H1 (cell line): ENCODE data around the gene IRAG1. TPM values are rescaled to one million over a fixed set of nuclear protein-coding genes. Genes with fewer than 3 reads are reported as not detected.

ENCODE experiments used
- CTCF ChIA-PET: fragments of 300-600 bp; sonication (Branson Sonifier 250); formaldehyde crosslinking; loops from one replicate; lab custom pipeline; 2021; ENCODE audit not compliant: partially characterized antibody; lab: Charles Lee
- POLR2A ChIA-PET: fragments of 300-600 bp; sonication (Branson Sonifier 250); formaldehyde crosslinking; loops from one replicate; lab custom pipeline; 2021; ENCODE audit warnings: inconsistent platforms; ENCODE audit not compliant: partially characterized antibody; lab: Charles Lee
- DNase-seq, 2 experiments: peaks; one replicate each; pipeline versions ENCODE4 v3.0.0 to v3.0.0-alpha.2; 2010 to 2022; ENCODE audit warnings: low spot score in 2 of 2, low read depth in 1 of 2, mixed read lengths in 1 of 2
- FAIRE-seq: peaks from 2 replicates; lab custom pipeline; 2011; peaks lifted over from hg19 to GRCh38; lab: Jason Lieb, UNC
- H2AFZ ChIP-seq: 2 replicates; pipeline ENCODE4 v1.8.1; 2012; ENCODE audit warnings: low read length, inconsistent platforms
- H2AK5ac ChIP-seq: 2 replicates; pipeline ENCODE4 v1.6.1; 2013; ENCODE audit warnings: low read depth, low read length
- H2BK120ac ChIP-seq: replicated peaks from 2 replicates; pipeline ENCODE3; 2013; ENCODE audit warnings: low read depth, low read length, inconsistent platforms
- H2BK12ac ChIP-seq: 2 replicates; pipeline ENCODE4 v1.6.1; 2013; ENCODE audit warnings: low read depth, low read length
- H2BK15ac ChIP-seq: 2 replicates; pipeline ENCODE4 v1.6.1; 2013; ENCODE audit warnings: low read length
- H2BK20ac ChIP-seq: 2 replicates; pipeline ENCODE4 v1.6.1; 2013; ENCODE audit warnings: low read length
- H2BK5ac ChIP-seq: 2 replicates; pipeline ENCODE4 v1.6.1; 2013; ENCODE audit warnings: low read depth, low read length
- H3K14ac ChIP-seq: 2 replicates; pipeline ENCODE4 v1.6.1; 2013; ENCODE audit warnings: inconsistent platforms; ENCODE audit not compliant: insufficient read length
- H3K18ac ChIP-seq: 2 replicates; pipeline ENCODE4 v1.6.1; 2013; ENCODE audit warnings: low read length; ENCODE audit errors: extremely low read depth
- H3K23ac ChIP-seq: 2 replicates; pipeline ENCODE4 v1.6.1; 2013; ENCODE audit warnings: inconsistent platforms; ENCODE audit not compliant: insufficient read length
- H3K23me2 ChIP-seq: 2 replicates; pipeline ENCODE4 v1.6.1; 2013; ENCODE audit warnings: low read depth, low read length
- H3K27ac ChIP-seq: 2 replicates; pipeline ENCODE4 v1.6.1; 2011; ENCODE audit warnings: low read depth, low read length, inconsistent platforms
- H3K27me3 ChIP-seq, 4 experiments: replicated peaks in 1 of 4; 1 replicate in 1 of 4; 2 replicates in 3 of 4; pipeline versions ENCODE4 v1.6.1 to v1.8.1; 2011 to 2013; ENCODE audit warnings: low read length in 3 of 4, mild to moderate bottlenecking in 3 of 4, inconsistent platforms in 2 of 4, mixed read lengths in 2 of 4, moderate library complexity in 1 of 4; ENCODE audit not compliant: control insufficient read depth in 3 of 4, insufficient read depth in 3 of 4; ENCODE audit errors: extremely low read depth in 1 of 4
- H3K36me3 ChIP-seq, 4 experiments: 2 replicates each; pipeline versions ENCODE4 v1.6.1 to v1.8.1; 2011 to 2013; ENCODE audit warnings: mild to moderate bottlenecking in 4 of 4, low read length in 3 of 4, moderate library complexity in 2 of 4, control low read depth in 1 of 4, inconsistent platforms in 1 of 4; ENCODE audit not compliant: insufficient read depth in 4 of 4, control insufficient read depth in 2 of 4
- H3K4ac ChIP-seq: replicated peaks from 2 replicates; pipeline ENCODE3; 2013; ENCODE audit warnings: low read length, low read depth, mixed read lengths, inconsistent platforms; ENCODE audit not compliant: insufficient read length
- H3K4me1 ChIP-seq, 4 experiments: replicated peaks in 1 of 4; 1 replicate in 1 of 4; 2 replicates in 3 of 4; pipeline versions ENCODE4 v1.6.1 to v1.8.1; 2011 to 2013; ENCODE audit warnings: low read length in 3 of 4, inconsistent platforms in 2 of 4, mixed read lengths in 1 of 4; ENCODE audit not compliant: insufficient read depth in 4 of 4, control insufficient read depth in 3 of 4
- H3K4me2 ChIP-seq, 2 experiments: 2 replicates each; pipeline versions ENCODE4 v1.6.1 to v1.8.1; 2011 to 2013; ENCODE audit warnings: low read depth in 2 of 2, low read length in 2 of 2, control low read depth in 1 of 2, inconsistent platforms in 1 of 2, mild to moderate bottlenecking in 1 of 2; ENCODE audit not compliant: insufficient read depth in 1 of 2
- H3K4me3 ChIP-seq, 4 experiments: fragments of 200-600, 300-600 bp in 1 of 4; sonication (generic), shearing (Covaris generic), sonication (Bioruptor Twin) in 1 of 4; 2 replicates each; pipeline versions ENCODE4 v1.5.1 to v1.8.1; 2011 to 2016; ENCODE audit warnings: low read length in 4 of 4, low read depth in 3 of 4, control low read depth in 2 of 4, inconsistent platforms in 2 of 4, mild to moderate bottlenecking in 2 of 4, mixed read lengths in 1 of 4, moderate library complexity in 1 of 4; ENCODE audit not compliant: insufficient read depth in 2 of 4; ENCODE audit errors: extremely low read depth in 1 of 4
- H3K56ac ChIP-seq: replicated peaks from 2 replicates; pipeline ENCODE3; 2013; ENCODE audit warnings: low read depth, mild to moderate bottlenecking, mixed read lengths, low read length, inconsistent platforms; ENCODE audit not compliant: insufficient read length
- H3K79me1 ChIP-seq: 2 replicates; pipeline ENCODE4 v1.6.1; 2013; ENCODE audit warnings: low read depth, low read length, control low read depth
- H3K79me2 ChIP-seq, 2 experiments: 2 replicates each; pipeline versions ENCODE4 v1.6.1 to v1.8.1; 2012 to 2013; ENCODE audit warnings: low read length in 2 of 2, mild to moderate bottlenecking in 2 of 2, inconsistent platforms in 1 of 2; ENCODE audit not compliant: insufficient read depth in 2 of 2, control insufficient read depth in 1 of 2
- H3K9ac ChIP-seq, 4 experiments: replicated peaks in 1 of 4; 1 replicate in 1 of 4; 2 replicates in 3 of 4; pipeline versions ENCODE4 v1.6.1 to v1.8.1; 2011 to 2013; ENCODE audit warnings: low read depth in 3 of 4, low read length in 3 of 4, control low read depth in 2 of 4, mild to moderate bottlenecking in 2 of 4, moderate library complexity in 2 of 4, inconsistent platforms in 1 of 4; ENCODE audit errors: extremely low read depth in 1 of 4
- H3K9me3 ChIP-seq, 2 experiments: 2 replicates each; pipeline versions ENCODE4 v1.6.1 to v1.8.1; 2012 to 2013; ENCODE audit warnings: mild to moderate bottlenecking in 2 of 2, moderate library complexity in 2 of 2, control low read depth in 1 of 2, inconsistent platforms in 1 of 2, low read depth in 1 of 2, low read length in 1 of 2, mixed read lengths in 1 of 2; ENCODE audit not compliant: insufficient read depth in 2 of 2
- H4K20me1 ChIP-seq, 2 experiments: replicated peaks in 1 of 2; 2 replicates each; pipeline versions ENCODE3 to v1.8.1; 2011 to 2013; ENCODE audit warnings: inconsistent platforms in 2 of 2, low read length in 2 of 2, mild to moderate bottlenecking in 1 of 2; ENCODE audit not compliant: insufficient read depth in 2 of 2, control insufficient read depth in 1 of 2
- H4K5ac ChIP-seq: 2 replicates; pipeline ENCODE4 v1.6.1; 2013; ENCODE audit warnings: low read length, low read depth, mixed read lengths, inconsistent platforms; ENCODE audit not compliant: insufficient read length
- H4K8ac ChIP-seq: 2 replicates; pipeline ENCODE4 v1.8.0; 2013; ENCODE audit warnings: mild to moderate bottlenecking, moderate library complexity, low read length, inconsistent platforms; ENCODE audit not compliant: insufficient read depth; ENCODE audit errors: extremely low read depth
- H4K91ac ChIP-seq: replicated peaks from 2 replicates; pipeline ENCODE3; 2013; ENCODE audit warnings: low read length, mixed read lengths, inconsistent platforms; ENCODE audit not compliant: insufficient read length
- CHD1 ChIP-seq: IDR thresholded peaks from 2 replicates; pipeline ENCODE4 v1.6.1; 2012; ENCODE audit warnings: low read depth, low read length, improper control_type of control experiment
- HDAC6 ChIP-seq: IDR thresholded peaks from one replicate; pipeline ENCODE4 v1.7.1; 2012; ENCODE audit warnings: low read depth, mild to moderate bottlenecking, inconsistent platforms, low read length, moderate library complexity
- SRF ChIP-seq: IDR thresholded peaks from 2 replicates; pipeline ENCODE4 v1.6.1; 2011; ENCODE audit warnings: mild to moderate bottlenecking, low read depth, low read length, moderate library complexity
- TCF12 ChIP-seq: IDR thresholded peaks from 2 replicates; pipeline ENCODE4 v1.6.1; 2011; ENCODE audit warnings: low read depth, mild to moderate bottlenecking, low read length
- WGBS, 2 experiments: shearing (Covaris generic) in 1 of 2; methylation state at CpG; one replicate each; pipeline versions ENCODE4 v1.1.6 to v1.1.7; 2013 to 2015; ENCODE audit warnings: low lambda C conversion rate in 2 of 2, mixed read lengths in 2 of 2, inconsistent platforms in 1 of 2, low coverage in 1 of 2, missing lambda C conversion rate in 1 of 2; ENCODE audit not compliant: insufficient replicate concordance in 2 of 2, insufficient coverage in 1 of 2, insufficient read length in 1 of 2; ENCODE audit errors: extremely low coverage in 1 of 2, missing lambda C conversion rate in 1 of 2; 5-methylcytosine and 5-hydroxymethylcytosine counted together
- long read RNA-seq, 2 experiments: library from RNA in 1 of 2; library from capped mRNA in 1 of 2; stranded (forward); transcript quantifications; one replicate each; pipeline ENCODE4 v2.0.0, GENCODE V29; 2021; ENCODE audit warnings: inconsistent platforms in 1 of 2
- polyA minus RNA-seq, 3 experiments: library from RNA; depleted of rRNA, polyadenylated mRNA; stranded (reverse); fragments of >200 nt; gene quantifications; 1 replicate in 2 of 3; 2 replicates in 1 of 3; pipeline ENCODE4 v1.2.3, GENCODE V29; 2011
- polyA plus RNA-seq, 7 experiments: library from polyadenylated mRNA; depleted of rRNA in 3 of 7; stranded (reverse) in 5 of 7; unstranded in 2 of 7; fragments of >200 nt in 5 of 7; fragments of 200-250 nt in 2 of 7; gene quantifications; 1 replicate in 5 of 7; 2 replicates in 1 of 7; 4 replicates in 1 of 7; pipeline versions ENCODE4 v1.2.1 to v1.2.3, GENCODE V29; 2011 to 2013; ENCODE audit warnings: missing spikeins in 2 of 7, mixed read lengths in 2 of 7
- total RNA-seq: library from RNA; stranded (reverse); fragmentation: NEBNext Ultra II Directional; extraction: Animal tissue kit (Norgen Biotek cat#: 25700); gene quantifications from 2 replicates; pipeline ENCODE4 v1.2.1, GENCODE V29; 2021

The IRAG1 gene, protein sequence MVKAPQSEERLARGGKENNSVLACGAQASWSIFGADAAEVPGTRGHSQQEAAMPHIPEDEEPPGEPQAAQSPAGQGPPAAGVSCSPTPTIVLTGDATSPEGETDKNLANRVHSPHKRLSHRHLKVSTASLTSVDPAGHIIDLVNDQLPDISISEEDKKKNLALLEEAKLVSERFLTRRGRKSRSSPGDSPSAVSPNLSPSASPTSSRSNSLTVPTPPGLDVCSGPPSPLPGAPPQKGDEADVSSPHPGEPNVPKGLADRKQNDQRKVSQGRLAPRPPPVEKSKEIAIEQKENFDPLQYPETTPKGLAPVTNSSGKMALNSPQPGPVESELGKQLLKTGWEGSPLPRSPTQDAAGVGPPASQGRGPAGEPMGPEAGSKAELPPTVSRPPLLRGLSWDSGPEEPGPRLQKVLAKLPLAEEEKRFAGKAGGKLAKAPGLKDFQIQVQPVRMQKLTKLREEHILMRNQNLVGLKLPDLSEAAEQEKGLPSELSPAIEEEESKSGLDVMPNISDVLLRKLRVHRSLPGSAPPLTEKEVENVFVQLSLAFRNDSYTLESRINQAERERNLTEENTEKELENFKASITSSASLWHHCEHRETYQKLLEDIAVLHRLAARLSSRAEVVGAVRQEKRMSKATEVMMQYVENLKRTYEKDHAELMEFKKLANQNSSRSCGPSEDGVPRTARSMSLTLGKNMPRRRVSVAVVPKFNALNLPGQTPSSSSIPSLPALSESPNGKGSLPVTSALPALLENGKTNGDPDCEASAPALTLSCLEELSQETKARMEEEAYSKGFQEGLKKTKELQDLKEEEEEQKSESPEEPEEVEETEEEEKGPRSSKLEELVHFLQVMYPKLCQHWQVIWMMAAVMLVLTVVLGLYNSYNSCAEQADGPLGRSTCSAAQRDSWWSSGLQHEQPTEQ
- total RNA-seq = 2.7 and 3.3 TPM in 2 replicates
- 1.8 and 2.2 TPM in 2 replicates for polyA plus RNA-seq (2011; rRNA removed)
- 1.9 TPM for polyA plus RNA-seq (2011; cell fraction: cytosol; rRNA removed)
- 5.5 TPM for polyA plus RNA-seq (2011; cell fraction: nucleus; rRNA removed)
- 1.9 to 2.5 TPM (median 2.1 TPM) in 4 replicates for polyA plus RNA-seq (2012, experiment 1 of 2)
- polyA plus RNA-seq (2012, experiment 2 of 2) = 0.37 TPM
- 1.9 TPM for polyA plus RNA-seq (2013, experiment 1 of 2)
- 2.0 TPM for polyA plus RNA-seq (2013, experiment 2 of 2)
- polyA minus RNA-seq (2011; rRNA and poly(A)+ RNA removed) = 3.4 and 4.0 TPM in 2 replicates
- 4.0 TPM for polyA minus RNA-seq (2011; cell fraction: cytosol; rRNA and poly(A)+ RNA removed)
- 7.3 TPM for polyA minus RNA-seq (2011; cell fraction: nucleus; rRNA and poly(A)+ RNA removed)
- long read RNA-seq, experiment 1 = 0 reads
- long read RNA-seq, experiment 2 = 0 reads

DNA sequence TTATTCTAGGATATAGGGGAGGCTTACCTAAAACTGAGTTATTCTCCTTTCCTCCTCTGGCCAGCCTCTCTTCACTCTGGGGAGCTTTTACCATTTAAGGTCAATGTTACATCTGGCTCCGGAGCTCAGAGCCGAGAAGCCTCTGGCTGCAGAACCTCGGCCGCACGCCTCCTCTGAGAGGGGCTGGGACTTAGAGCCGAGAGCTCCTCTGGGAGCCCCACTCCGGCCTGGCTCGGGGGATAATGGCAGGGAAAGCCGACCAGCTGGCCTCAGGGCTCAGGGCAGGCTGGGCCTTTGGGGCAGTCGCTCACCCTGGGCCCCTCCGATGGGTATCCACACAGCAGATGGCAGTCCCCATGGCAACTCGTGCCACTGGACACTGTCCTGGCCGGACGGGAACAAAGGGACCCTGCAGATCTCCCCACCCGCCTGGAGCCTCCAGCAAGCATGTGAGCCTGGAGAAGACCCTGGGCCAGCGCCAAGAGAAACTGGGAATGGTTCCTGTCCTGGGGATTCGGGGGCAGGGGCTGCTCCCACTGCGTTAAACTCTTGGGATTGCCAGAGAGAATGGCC lies at the start of gene IRAG1:
IRAG1 (minus strand) TSS at position 247 of the 573 bp plus-strand sequence; CDS start at position 94, 153 bp downstream.
- no peak within 1 kb of the TSS for H2AFZ ChIP-seq

More for the DNA sequence above, at the start of gene IRAG1:
- Histone ChIP-seq H4K5ac (no peak within 1 kb of the TSS), H2AK5ac (no peak within 1 kb of the TSS), H3K4me2 (no peak within 1 kb of the TSS), H3K4me3 (no peak within 1 kb of the TSS), H3K9ac (no peak within 1 kb of the TSS), H3K36me3 (no peaks in the 10 kb centered on the region), H4K91ac (no peak within 1 kb of the TSS), H3K23me2 (no peaks in the 10 kb centered on the region; the same call in 1 of the 2 replicates), H3K27ac (no peak within 1 kb of the TSS), H3K4me1 (peaks cover 0 to 6% (median 0%) of the 10 kb centered on the region in 4 experiments; a peak in 1 of 7 replicates), H2BK120ac (no peak within 1 kb of the TSS), H3K18ac (no peak within 1 kb of the TSS), H2BK20ac (no peak within 1 kb of the TSS), H3K4ac (no peak within 1 kb of the TSS), H2BK15ac (no peak within 1 kb of the TSS), H3K27me3 (no peaks in the 10 kb centered on the region), H2BK12ac (no peak within 1 kb of the TSS), H3K9me3 (no peaks in the 10 kb centered on the region), H3K79me2 (no peaks in the 10 kb centered on the region), H4K20me1 (no peaks in the 10 kb centered on the region), H4K8ac (no peak within 1 kb of the TSS), H3K79me1 (no peaks in the 10 kb centered on the region), H3K14ac (no peak within 1 kb of the TSS), H3K56ac (no peak within 1 kb of the TSS), H2BK5ac (no peak within 1 kb of the TSS), H3K23ac (no peak within 1 kb of the TSS)
- ChIA-PET POLR2A (no interaction called here), CTCF (interaction anchor here (0.7 to 4.2 kb wide), 15 partner anchors 8 to 283 kb away, joined by 3 to 19 read pairs (median 4); no protein-coding TSS in a partner anchor)
- WGBS, 2 experiments = 86% methylated on average over 18 of the region's 18 CpGs; no CpG with 5 or more reads in 1 of the 2 experiments
- TF ChIP-seq SRF (no peak), HDAC6 (no peak), CHD1 (no peak), TCF12 (no peak)
- FAIRE-seq (no peak), DNase-seq (no peak)
